GM19455 (cell line): ENCODE results near the gene SETBP1.

ENCODE experiments used
- ATAC-seq: cut with Tn5 transposase; IDR thresholded peaks from one replicate; pipeline ENCODE4 v1.9.1; 2021; ENCODE audit not compliant: unreplicated experiment

SETBP1 gene

GRCh38 chr18:44679056-44679913, 1.4 kb upstream of the SETBP1 start:
- peak; percentile 88 for ATAC-seq

DNA sequence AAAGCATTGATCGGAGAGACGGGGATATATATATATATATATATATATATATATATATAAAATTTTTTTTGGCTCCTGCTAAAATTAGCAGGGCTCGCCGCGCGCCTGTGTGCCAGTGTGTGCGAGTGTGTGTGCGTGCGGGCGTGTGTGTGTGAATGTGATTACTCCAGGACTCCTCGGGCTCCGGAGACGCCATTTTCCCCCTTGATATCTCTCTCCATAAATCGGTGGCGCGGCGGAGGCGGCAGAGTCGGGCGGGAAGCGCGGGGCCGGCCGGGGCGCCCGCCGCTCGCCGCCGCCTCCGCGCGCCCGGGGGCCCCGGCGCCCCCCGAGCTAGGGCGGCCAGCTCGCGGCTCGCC, 795 bp upstream of the SETBP1 start:
- ATAC-seq: peak; percentile 21

DNA sequence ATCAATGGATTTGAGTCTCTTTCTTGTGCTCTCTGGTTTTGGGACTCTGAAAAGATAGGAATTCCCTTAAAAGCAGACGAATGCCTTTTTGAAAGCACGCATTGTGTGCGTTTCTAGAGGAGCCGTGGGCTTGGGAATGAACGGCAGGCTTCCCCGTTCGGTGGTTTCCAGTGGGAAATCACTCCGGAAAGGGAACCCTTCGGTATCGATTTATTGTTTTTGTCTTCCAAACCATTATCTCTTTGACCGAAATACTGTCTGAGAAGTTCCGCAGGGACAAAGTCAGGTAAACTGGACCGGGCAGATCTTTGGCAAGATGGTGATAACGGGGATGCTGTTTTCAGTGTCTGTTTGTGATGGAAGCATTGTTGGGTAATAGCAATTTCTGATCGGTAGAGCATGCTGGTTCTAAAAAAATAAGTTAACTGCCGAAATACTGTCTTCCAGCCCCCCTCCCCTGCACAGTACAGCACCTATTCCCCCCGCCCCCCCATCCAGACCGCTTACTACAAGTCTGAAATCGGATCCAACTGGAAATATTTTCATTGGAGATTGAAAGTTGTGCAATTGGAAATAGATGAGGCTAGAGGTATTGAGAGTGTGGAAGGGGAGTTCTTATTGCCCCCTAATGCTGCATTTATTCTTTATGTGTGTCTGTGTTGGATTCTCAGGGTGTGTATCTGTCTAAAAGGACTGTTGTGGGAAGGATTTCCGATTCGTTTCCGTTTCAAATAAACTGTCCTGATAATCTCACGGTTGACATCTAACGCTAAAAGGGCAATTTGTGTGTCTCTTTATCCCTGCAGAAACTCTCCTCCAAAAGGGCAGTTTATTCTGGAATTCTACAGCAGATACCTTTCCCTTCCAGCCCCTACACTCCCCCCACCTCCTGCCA, 635 bp downstream of the SETBP1 start:
- ATAC-seq: no peak

DNA sequence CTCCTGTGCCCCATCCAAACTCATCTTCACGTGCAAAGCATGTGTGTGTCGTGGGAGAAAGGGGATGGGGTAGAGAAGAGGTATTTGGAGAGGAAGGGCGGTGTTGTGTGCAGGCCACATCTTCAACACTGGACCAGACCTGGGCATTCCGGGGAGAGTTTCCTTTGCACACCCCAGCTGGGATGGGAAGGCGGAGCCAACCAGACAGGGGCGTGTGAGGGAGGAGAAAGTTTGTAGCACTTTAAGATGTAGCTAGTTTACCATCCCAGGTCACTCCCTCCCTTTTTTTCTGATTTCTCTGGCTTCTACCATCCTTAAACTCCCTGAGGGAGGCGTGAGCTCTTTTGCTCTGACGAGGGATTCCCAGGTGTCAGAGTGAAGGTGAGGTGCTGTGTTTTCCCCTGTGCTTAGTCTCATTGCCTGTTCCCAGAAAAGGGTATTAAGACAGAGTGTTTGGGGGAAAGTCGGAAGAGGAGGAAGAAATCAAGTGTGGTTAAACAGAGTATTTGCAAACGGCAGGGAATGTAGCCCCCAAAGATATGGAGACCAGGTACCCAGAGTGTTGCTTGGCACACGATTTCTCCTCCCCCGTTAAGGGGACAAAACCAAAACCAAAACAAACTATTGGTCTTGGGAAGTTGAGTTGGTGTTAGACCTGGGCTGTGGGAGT, 1.6 kb downstream of the SETBP1 start:
- no peak for ATAC-seq

- ATAC-seq: no peak
Measured at GRCh38 chr18:44682871-44683221, 2.2 kb downstream of the SETBP1 start.

DNA sequence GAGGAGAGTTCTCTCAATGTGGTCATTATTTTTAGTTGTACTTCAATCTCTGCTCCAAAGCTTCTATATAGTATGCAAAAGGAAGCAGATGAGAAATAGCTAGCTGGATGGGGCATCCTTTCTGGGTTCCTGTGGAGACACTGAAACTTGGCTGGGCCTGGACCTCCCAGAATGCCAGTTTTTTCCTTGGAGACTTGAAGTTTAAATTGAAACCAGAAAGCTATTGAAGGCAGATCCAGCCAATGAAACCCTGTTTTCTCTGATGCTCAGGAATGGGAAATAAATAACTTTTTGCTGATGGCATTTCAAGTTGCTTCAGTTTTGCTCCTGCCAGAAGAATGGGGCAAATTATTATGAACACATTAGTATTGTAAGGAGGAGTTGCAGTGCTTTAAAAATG, 2.9 kb downstream of the SETBP1 start:
- ATAC-seq: no peak

DNA sequence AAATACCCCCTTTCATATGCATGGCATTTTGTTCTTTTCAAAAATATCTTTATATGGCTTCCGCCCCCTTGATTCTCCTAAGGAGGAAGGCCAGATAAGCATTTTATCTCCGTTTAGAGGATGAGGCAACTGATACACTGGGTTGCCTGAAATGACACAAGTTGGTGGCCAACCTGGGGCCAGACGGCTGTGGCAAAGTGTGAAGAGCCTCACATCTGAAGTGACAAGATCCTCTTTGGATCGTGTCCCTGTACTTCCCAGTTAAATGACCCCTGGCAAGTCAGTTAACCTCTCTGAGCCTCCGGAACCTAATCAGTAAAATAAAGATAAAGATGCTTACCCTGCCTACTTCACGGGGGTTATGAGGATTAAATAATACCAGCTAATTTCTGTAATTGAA, 4.6 kb downstream of the SETBP1 start:
- ATAC-seq: no peak

DNA sequence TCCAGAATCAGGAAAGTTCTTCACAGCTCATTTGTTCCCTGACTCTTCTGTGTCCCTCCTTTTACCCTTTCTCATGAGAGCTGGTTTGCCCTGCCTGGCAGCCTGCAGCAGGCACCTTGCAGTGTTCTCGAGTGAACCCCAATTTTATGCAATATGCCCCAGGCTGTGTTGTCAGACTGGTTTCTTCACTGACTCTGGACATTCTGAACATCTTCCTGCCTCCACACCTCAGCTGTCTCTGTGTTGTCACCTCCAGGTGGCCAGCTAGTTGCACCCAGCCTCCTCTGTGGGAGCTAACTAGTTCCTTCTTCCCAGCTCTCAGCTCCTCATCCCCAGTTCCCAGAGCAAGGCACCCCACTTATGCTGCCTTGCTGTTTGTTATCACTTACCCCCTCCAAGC, 5.5 kb downstream of the SETBP1 start:
- no peak for ATAC-seq

DNA sequence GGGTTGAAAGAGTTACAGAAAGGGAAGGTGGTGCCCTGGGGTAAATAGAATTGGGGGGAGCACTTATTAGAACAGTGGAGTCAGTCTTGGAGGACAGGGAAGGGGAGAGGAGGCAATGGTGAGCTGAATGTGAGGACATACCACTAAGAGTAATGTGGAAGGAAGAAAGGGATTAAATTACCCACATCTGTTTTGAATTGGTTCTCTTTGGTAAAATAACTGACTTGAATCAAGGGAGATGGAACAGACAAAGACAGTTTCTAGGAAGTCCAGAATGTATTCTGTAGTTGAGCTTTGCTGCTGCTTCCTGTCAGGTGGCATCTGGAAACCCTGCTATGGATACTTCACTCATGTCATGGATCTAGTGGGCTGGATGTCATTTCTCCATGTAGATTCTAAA, 6.7 kb downstream of the SETBP1 start:
- ATAC-seq: no peak

GRCh38 chr18:44689736-44690135, 9.0 kb downstream of the SETBP1 start:
- ATAC-seq: no peak

GRCh38 chr18:44691148-44691925, 10.6 kb downstream of the SETBP1 start:
- ATAC-seq: no peak

DNA sequence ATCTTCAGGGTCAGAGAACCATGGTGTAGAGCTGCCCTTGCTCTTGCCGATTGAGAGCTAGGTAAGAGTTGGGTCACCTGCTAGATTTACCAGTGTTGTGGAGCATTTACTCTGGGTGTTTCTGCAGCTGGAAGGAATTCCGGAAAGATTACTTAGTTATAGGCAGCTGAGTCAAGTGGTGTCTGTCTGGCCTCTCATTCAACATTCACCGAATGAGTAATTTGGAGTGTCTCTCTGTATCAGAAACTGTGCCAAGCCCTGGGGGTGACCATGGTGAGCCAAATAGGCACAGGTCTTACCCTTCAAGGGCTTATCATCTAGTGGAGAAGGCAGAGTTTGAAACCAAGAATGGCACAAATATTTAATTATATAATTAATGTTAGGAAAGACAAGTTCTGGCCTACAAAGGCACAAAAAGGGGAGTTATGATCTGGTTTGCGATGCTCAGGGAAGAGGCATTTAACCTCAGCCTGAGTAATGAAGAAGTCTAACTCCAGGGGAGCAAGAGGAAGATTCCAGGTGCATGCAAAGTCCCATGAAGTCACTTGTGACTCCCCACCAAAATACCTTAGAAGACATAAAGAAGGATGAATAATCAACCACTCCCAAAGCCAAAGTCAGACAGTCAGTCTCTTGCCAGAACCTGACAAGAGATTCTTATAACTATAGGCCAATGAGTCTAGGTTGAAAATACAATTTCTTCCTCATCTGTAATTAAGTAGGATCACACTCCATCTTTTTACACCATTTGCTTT, 12.5 kb downstream of the SETBP1 start:
- no peak for ATAC-seq

DNA sequence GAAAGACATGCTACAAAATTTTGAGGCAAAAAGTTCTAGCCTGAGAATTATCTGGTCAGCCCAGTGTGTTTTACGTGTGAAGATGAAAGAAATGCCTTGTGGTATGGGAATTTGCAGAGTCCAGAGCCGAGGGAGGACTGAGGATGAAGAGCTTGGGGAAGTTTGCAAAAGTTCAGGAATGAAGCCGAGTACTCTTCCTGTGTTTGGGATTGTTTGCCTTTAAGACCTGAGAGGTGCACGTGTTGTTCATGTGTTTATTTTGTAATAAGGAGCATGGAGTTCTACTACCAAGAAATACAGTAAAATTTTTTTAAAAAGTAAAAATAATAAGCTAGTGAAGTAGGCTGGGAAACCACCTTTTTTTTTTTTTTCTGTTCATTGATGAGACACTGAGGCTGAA, 14.8 kb downstream of the SETBP1 start:
- no peak for ATAC-seq

GRCh38 chr18:44696892-44697291, 16.2 kb downstream of the SETBP1 start:
- ATAC-seq: no peak

DNA sequence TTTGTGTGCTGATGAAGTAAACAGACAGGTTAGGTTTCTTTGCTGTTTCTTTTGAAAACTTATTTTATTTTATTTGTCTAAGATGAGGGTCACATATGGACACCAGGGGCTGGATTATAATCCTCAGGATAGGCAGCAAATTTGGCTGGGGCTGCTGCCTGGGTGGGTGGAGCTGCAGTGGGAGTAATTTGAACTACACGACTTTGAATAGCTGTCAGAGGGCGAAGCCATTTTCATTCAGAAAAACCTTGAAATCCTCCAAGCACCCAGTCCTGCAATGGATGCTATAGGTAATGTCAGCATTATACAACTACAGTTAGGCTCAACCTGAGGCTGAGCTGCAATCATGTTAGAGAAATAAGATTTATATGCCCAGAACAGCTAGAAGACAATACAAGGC, 16.6 kb downstream of the SETBP1 start:
- ATAC-seq: no peak

DNA sequence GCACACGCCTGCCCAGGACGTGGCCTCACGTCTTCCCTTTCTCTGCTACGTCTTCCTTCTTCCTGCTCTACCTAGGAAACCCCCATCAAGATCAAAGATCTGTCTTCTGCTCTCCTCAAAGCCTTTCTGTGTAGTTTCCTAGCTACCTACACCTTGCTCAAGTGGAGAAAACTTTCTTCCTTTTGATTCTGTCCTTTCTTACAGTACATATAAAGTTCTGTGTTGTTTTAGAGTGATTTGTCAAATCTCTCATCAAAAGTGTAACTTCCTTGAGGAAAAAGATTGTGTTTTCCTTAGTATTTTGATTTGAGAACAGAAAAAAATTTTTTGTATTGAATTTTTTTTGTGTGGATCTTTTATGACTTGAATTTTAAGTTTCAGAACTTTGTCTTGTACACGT, 17.8 kb downstream of the SETBP1 start:
- ATAC-seq: no peak

GRCh38 chr18:44699572-44700261, 19.0 kb downstream of the SETBP1 start:
- ATAC-seq: no peak

DNA sequence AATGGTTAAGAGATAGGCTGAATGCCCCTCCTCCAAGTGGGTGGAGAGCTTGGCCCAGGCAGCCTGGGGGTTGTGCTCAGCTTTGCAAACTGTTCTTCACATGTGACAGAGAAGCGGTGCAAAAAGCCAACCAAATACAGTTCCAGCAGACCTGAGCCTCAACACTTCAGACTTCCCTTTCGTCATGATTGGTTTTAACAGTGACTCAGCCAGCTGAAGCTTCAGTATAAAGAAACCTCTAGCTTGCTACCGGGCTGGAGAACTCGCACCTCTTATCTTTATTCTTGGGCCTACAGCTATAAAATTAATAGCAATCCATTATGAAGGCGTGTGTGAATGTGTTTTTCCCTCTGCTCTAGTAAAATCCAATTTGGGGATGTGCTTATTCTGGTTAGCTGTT, 20.0 kb downstream of the SETBP1 start:
- ATAC-seq: no peak

- ATAC-seq: no peak
Measured at GRCh38 chr18:44701227-44701626, 20.5 kb downstream of the SETBP1 start.

DNA sequence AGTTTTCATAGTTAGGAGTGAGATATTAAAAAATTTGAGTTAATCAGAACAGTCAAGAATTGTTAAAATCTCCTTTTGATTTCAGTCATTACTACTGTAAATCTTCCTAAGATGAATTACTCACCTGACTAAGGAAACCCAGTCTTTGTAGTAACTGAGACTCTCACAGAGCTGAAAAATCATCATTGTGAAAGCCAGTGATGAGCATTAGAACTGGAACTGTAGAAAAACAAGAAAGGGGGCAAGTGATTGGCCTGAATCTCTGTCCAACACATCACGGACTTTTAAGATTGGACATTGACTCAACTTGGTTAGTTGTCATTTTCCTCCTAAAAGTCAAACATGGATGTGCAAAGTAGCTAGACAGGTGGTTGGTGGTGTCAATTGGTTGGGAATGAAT, 21.9 kb downstream of the SETBP1 start:
- ATAC-seq: no peak
